ENCODE results near the gene PPIF. TPM values are rescaled to one million over a fixed set of nuclear protein-coding genes. Genes with fewer than 3 reads are reported as not detected.

Gene PPIF
- total RNA-seq, 1 experiment from 2014 or later = 29.4 TPM

DNA sequence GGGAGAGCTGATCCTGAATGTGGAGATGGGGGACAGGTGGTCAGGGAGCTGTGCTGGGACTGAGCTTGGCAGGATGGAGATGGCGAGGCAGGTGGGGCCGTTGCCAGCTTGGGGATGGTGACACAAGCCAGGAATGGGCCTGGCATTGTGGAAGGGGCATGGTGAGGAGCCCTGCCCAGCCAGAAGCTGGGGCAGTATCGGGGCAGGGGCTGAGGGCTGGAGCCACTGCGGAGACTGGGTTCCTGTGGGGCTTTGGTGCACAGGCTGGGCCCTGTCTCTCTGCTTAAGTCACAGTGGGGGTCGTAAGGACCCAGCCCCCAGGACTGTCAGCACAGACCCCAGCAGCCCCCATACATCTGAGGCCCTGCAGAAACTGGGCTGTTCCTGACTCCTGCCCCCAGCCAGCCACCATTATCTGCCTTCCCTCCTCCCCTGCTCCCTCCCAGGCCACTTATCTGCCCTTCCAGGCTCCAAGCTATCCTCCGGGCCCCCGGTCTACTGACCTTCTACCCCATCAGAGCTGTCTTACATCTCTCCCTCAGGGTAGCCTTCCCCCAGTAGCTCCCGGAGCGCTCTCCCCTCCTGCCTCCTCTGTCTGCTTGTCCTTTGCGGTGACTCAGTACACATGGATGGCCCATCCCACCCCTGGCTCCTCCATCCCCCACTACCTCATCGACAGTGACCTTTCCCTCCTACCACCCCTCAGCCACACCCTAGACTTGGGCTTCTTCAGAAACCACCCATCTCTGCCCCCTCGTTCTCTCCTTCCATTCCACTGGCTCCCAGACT is 44.2 kb downstream of the PPIF start:
- H3K4me3 ChIP-seq (ENCODE audit: low read length) = no peak overlapping the region
- H3K27me3 ChIP-seq (ENCODE audit: low read length) = no peaks in the 10 kb centered on the region

DNA sequence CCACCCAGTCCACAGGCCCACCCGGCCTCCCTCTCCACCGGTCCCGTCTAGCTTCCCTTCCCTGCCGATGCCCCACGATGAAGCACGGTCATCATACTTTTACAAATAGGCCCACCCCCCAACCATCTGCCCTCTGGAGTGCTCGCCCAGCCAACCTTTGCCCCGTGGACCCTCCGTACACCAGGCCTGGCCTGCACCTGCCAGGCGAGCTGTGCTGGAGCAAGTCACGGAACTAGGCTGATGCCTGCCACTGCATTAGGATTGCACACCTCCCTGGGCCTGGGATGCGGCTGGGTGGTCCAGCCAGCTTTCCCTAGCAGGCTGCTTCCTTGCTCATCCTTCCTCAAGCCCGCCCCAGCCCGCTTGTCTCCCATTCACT is 44.7 kb downstream of the PPIF start:
- Histone ChIP-seq H3K4me1 (ENCODE audit: low read length) (peaks cover 10% of the 10 kb centered on the region), H3K27ac (ENCODE audit: low read length) (no peak overlapping the region), H3K36me3 (ENCODE audit: insufficient read depth, low read length) (no peaks in the 10 kb centered on the region), H2AFZ (ENCODE audit: low read length) (no peak overlapping the region), H3K4me2 (ENCODE audit: low read depth, low read length, poor library complexity, severe bottlenecking) (no peak overlapping the region), H3K9me2 (replicated peaks; ENCODE audit: insufficient read depth, low read length) (no peaks in the 10 kb centered on the region), H3K27me3 (ENCODE audit: low read length) (no peaks in the 10 kb centered on the region), H3K4me3 (ENCODE audit: low read length) (no peak overlapping the region), H3K79me2 (ENCODE audit: low read length) (no peaks in the 10 kb centered on the region), H4K20me1 (ENCODE audit: insufficient read depth, low read depth, low read length) (peaks cover 10% of the 10 kb centered on the region; the same call in 1 of the 2 replicates), H3K9me3 (ENCODE audit: low read length) (no peaks in the 10 kb centered on the region), H3K9ac (ENCODE audit: low read length) (no peak overlapping the region)
- DNase-seq = no peak

More for the DNA sequence above, 44.2 kb downstream of the PPIF start:
- no peak for DNase-seq
- Histone ChIP-seq H3K36me3 (ENCODE audit: insufficient read depth, low read length) (no peaks in the 10 kb centered on the region), H4K20me1 (ENCODE audit: insufficient read depth, low read depth, low read length) (peaks cover 10% of the 10 kb centered on the region; the same call in 1 of the 2 replicates), H3K79me2 (ENCODE audit: low read length) (no peaks in the 10 kb centered on the region), H2AFZ (ENCODE audit: low read length) (no peak overlapping the region), H3K9me2 (replicated peaks; ENCODE audit: insufficient read depth, low read length) (no peaks in the 10 kb centered on the region), H3K27ac (ENCODE audit: low read length) (no peak overlapping the region), H3K9me3 (ENCODE audit: low read length) (no peaks in the 10 kb centered on the region), H3K4me2 (ENCODE audit: low read depth, low read length, poor library complexity, severe bottlenecking) (no peak overlapping the region), H3K9ac (ENCODE audit: low read length) (no peak overlapping the region), H3K4me1 (ENCODE audit: low read length) (peaks cover 10% of the 10 kb centered on the region)

DNA sequence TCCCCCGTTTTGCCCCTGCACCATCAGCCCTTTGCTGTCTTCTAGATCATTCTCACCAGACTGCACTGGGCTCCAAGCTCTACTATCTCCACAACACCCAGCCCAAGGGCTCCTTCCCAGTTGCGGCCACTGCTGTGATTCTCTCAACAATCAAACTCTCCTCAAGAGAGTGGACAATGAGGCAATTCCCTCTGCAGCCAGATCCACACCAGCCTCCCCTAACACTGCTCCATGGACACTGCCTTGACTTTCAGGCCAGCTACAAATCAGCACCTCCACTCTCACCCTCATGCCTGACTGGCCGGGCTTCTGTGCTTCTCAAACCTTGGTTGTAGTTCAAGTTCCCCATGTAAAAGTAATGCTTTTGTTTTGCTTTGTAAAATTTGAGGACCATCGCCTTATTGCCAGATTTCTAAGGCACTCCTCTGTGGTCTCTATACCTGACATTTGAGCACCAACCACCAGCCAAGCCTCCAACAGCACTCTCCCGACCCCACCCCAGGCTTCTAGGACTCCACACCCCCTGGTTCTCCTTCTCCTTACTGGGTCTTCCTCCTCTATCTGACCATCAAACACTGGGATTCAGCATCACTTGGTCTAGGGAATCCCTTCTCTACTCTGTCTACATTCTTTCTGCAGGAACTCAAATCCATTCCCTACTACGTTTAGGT is 45.4 kb downstream of the PPIF start:
- no peak for DNase-seq
- Histone ChIP-seq H3K4me1 (ENCODE audit: low read length) (peaks cover 10% of the 10 kb centered on the region), H3K9me3 (ENCODE audit: low read length) (no peaks in the 10 kb centered on the region), H3K4me2 (ENCODE audit: low read depth, low read length, poor library complexity, severe bottlenecking) (no peak overlapping the region), H3K9ac (ENCODE audit: low read length) (no peak overlapping the region), H3K36me3 (ENCODE audit: insufficient read depth, low read length) (no peaks in the 10 kb centered on the region), H3K9me2 (replicated peaks; ENCODE audit: insufficient read depth, low read length) (no peaks in the 10 kb centered on the region), H3K79me2 (ENCODE audit: low read length) (no peaks in the 10 kb centered on the region), H3K27me3 (ENCODE audit: low read length) (no peaks in the 10 kb centered on the region), H4K20me1 (ENCODE audit: insufficient read depth, low read depth, low read length) (peaks cover 10% of the 10 kb centered on the region; the same call in 1 of the 2 replicates), H2AFZ (ENCODE audit: low read length) (no peak overlapping the region), H3K27ac (ENCODE audit: low read length) (no peak overlapping the region), H3K4me3 (ENCODE audit: low read length) (no peak overlapping the region)

DNA sequence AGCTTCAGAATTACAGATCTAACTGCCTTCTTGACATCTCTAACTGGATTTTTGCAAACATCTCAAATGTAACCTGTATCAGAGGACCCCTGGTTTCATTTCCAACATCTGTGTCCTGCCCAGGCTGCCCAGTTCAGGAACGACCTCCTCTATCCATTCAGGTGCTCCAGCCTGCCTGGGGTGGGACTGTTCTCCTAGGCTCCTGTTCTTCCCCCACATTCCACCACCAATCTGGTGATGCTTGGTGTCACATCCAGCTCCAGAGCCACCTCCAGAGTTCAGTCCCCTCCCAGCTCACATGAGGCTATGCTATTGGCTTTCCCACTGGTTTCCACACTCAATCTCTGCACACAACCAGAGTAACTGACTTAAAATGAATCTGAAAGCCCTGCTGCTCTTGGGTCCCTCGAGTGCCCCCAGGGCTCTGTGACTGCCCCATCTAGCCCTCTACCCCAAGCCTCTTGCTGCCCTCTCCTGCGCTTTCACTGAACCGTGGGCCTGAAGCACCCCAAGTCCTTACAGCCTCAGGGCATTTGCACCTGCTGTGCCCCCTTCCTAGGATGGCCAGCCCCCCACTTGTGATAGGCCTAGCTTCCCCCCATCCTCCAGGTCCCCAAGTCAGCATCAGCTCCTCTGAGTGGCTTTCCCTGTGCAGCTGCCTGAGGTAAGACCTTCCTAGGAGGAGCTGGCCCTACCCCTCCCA is 46.1 kb downstream of the PPIF start:
- DNase-seq = no peak
- Histone ChIP-seq H3K79me2 (ENCODE audit: low read length) (no peaks in the 10 kb centered on the region), H3K4me2 (ENCODE audit: low read depth, low read length, poor library complexity, severe bottlenecking) (no peak overlapping the region), H3K9me2 (replicated peaks; ENCODE audit: insufficient read depth, low read length) (no peaks in the 10 kb centered on the region), H3K4me1 (ENCODE audit: low read length) (peaks cover 10% of the 10 kb centered on the region), H3K27me3 (ENCODE audit: low read length) (no peaks in the 10 kb centered on the region), H3K4me3 (ENCODE audit: low read length) (no peak overlapping the region), H3K27ac (ENCODE audit: low read length) (no peak overlapping the region), H3K36me3 (ENCODE audit: insufficient read depth, low read length) (no peaks in the 10 kb centered on the region), H4K20me1 (ENCODE audit: insufficient read depth, low read depth, low read length) (peaks cover 3% of the 10 kb centered on the region; the same call in 1 of the 2 replicates), H3K9ac (ENCODE audit: low read length) (no peak overlapping the region), H3K9me3 (ENCODE audit: low read length) (no peaks in the 10 kb centered on the region), H2AFZ (ENCODE audit: low read length) (no peak overlapping the region)

DNA sequence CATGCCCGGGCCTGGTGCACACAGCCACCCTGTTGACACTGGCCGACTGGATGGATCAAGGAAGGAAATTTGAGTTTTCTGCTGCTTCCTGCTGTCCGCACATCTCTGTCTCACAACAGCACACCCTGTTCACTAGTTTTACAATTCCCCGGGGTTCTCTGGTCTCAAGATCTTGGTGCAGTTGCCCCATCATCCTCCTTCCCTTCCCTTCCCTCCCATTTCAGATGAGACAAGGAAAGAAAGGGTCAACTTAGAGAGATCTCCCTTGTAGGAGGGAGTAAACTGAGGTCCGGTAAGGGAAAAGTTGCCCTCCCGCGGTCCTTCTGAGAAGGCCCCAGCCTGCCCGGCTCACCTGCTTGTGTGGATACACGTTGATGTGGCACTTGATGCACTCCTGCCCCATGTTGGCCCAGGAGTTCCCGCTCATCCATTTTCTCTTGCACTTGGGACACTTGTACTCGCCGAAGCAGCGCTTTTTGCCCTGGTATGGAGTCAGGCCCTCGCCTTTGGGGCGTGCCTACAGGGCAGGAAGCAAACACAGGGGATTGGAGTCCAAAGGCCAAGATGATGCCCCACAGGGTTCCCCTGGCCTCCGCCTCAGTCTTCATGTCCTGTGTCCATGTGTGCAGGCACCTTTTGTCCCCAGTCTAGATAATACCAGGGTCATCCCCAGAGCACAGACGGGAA is 46.8 kb downstream of the PPIF start:
- DNase-seq = no peak
- H3K4me1 ChIP-seq (ENCODE audit: low read length) = peaks cover 3% of the 10 kb centered on the region
- no peaks in the 10 kb centered on the region for H3K9me2 ChIP-seq (replicated peaks; ENCODE audit: insufficient read depth, low read length)
- no peaks in the 10 kb centered on the region for H3K9me3 ChIP-seq (ENCODE audit: low read length)
- no peaks in the 10 kb centered on the region for H3K36me3 ChIP-seq (ENCODE audit: insufficient read depth, low read length)
- H2AFZ ChIP-seq (ENCODE audit: low read length) = no peak overlapping the region
- no peak overlapping the region for H3K27ac ChIP-seq (ENCODE audit: low read length)
- H3K27me3 ChIP-seq (ENCODE audit: low read length) = no peaks in the 10 kb centered on the region
- no peaks in the 10 kb centered on the region for H3K79me2 ChIP-seq (ENCODE audit: low read length)
- no peak overlapping the region for H3K4me3 ChIP-seq (ENCODE audit: low read length)
- H3K4me2 ChIP-seq (ENCODE audit: low read depth, low read length, poor library complexity, severe bottlenecking) = no peak overlapping the region
- peaks cover 3% of the 10 kb centered on the region; the same call in 1 of the 2 replicates for H4K20me1 ChIP-seq (ENCODE audit: insufficient read depth, low read depth, low read length)
- no peak overlapping the region for H3K9ac ChIP-seq (ENCODE audit: low read length)

DNA sequence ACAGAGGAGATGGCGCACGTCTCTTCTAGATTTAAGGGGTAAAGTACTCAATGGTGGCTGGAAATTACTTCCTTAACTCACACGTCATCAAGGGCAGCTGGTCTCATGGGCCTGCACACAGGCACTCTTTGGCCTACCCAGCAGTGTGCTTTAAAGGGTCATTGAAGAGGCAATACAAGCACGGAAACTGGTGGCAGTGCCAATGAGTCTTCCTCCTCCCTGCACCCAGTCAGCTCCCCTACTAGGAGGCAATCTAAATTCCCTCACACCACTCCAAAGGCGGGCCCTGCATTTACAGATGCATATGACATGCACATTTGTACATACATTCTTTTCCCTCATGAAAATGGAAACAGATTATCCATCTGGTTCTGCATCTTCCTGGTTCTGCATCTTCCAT is 47.4 kb downstream of the PPIF start:
- DNase-seq = no peak
- no peak overlapping the region for H3K9ac ChIP-seq (ENCODE audit: low read length)
- H3K4me2 ChIP-seq (ENCODE audit: low read depth, low read length, poor library complexity, severe bottlenecking) = no peak overlapping the region
- no peaks in the 10 kb centered on the region for H3K9me3 ChIP-seq (ENCODE audit: low read length)
- no peaks in the 10 kb centered on the region for H3K27me3 ChIP-seq (ENCODE audit: low read length)
- no peak overlapping the region for H2AFZ ChIP-seq (ENCODE audit: low read length)
- H3K4me3 ChIP-seq (ENCODE audit: low read length) = no peak overlapping the region
- H3K9me2 ChIP-seq (replicated peaks; ENCODE audit: insufficient read depth, low read length) = no peaks in the 10 kb centered on the region
- no peaks in the 10 kb centered on the region for H3K4me1 ChIP-seq (ENCODE audit: low read length)
- no peak overlapping the region for H3K27ac ChIP-seq (ENCODE audit: low read length)
- peaks cover 3% of the 10 kb centered on the region; the same call in 1 of the 2 replicates for H4K20me1 ChIP-seq (ENCODE audit: insufficient read depth, low read depth, low read length)
- H3K79me2 ChIP-seq (ENCODE audit: low read length) = no peaks in the 10 kb centered on the region
- no peaks in the 10 kb centered on the region for H3K36me3 ChIP-seq (ENCODE audit: insufficient read depth, low read length)

DNA sequence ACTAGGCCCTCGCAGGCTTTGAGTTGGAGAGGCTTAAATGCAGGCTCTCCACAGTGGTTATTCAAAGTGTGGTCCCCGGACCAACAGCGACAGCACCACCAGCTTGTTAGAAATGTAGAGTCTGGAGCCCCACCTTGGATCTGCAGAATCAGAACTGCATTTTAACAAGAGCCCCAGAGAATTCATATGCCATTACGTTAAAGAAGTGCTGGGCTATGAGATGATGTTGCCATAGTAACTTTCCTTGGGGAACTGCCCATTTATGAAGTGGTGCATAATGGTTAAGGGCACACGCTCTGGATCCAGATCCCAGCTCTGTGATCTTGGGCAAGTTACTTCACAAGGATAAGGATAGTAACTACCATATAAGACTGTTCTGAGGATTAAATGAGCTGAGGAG is 49.3 kb downstream of the PPIF start:
- no peak overlapping the region for H3K4me2 ChIP-seq (ENCODE audit: low read depth, low read length, poor library complexity, severe bottlenecking)
- H3K4me3 ChIP-seq (ENCODE audit: low read length) = no peak overlapping the region
- no peaks in the 10 kb centered on the region for H3K27me3 ChIP-seq (ENCODE audit: low read length)
- H3K4me1 ChIP-seq (ENCODE audit: low read length) = no peaks in the 10 kb centered on the region
- H3K9ac ChIP-seq (ENCODE audit: low read length) = no peak overlapping the region
- DNase-seq = no peak
- H3K9me2 ChIP-seq (replicated peaks; ENCODE audit: insufficient read depth, low read length) = no peaks in the 10 kb centered on the region
- no peaks in the 10 kb centered on the region for H3K36me3 ChIP-seq (ENCODE audit: insufficient read depth, low read length)
- H4K20me1 ChIP-seq (ENCODE audit: insufficient read depth, low read depth, low read length) = peaks cover 3% of the 10 kb centered on the region; the same call in 1 of the 2 replicates
- no peak overlapping the region for H2AFZ ChIP-seq (ENCODE audit: low read length)
- no peaks in the 10 kb centered on the region for H3K9me3 ChIP-seq (ENCODE audit: low read length)
- H3K79me2 ChIP-seq (ENCODE audit: low read length) = no peaks in the 10 kb centered on the region
- H3K27ac ChIP-seq (ENCODE audit: low read length) = no peak overlapping the region
